H9 (cell line): ENCODE results near the gene HSPA4. TPM values are rescaled to one million over a fixed set of nuclear protein-coding genes. Genes with fewer than 3 reads are reported as not detected.

Experiments
- DNase-seq: peaks from one replicate; pipeline ENCODE4 v3.0.0-alpha.2; 2017
- H2AFZ ChIP-seq: one replicate; pipeline ENCODE4 v1.6.1; 2013; ENCODE audit warnings: mild to moderate bottlenecking, low read length, control low read depth, moderate library complexity
- H2AK5ac ChIP-seq: 2 replicates; pipeline ENCODE4 v1.6.1; 2013; ENCODE audit warnings: low read length, control low read depth, mixed read lengths; ENCODE audit not compliant: insufficient read length
- H2BK120ac ChIP-seq: one replicate; pipeline ENCODE4 v1.6.1; 2013; ENCODE audit warnings: low read depth, mild to moderate bottlenecking, low read length, control low read depth, inconsistent platforms; ENCODE audit not compliant: poor library complexity, severe bottlenecking
- H2BK12ac ChIP-seq: 2 replicates; pipeline ENCODE4 v1.6.1; 2013; ENCODE audit warnings: low read length, control low read depth, mixed read lengths, low read depth; ENCODE audit not compliant: insufficient read length
- H2BK15ac ChIP-seq: 2 replicates; pipeline ENCODE4 v1.6.1; 2013; ENCODE audit warnings: low read depth, low read length, control low read depth
- H2BK20ac ChIP-seq: one replicate; pipeline ENCODE4 v1.6.1; 2013; ENCODE audit warnings: low read depth, mild to moderate bottlenecking, low read length, control low read depth, inconsistent platforms; ENCODE audit not compliant: poor library complexity, severe bottlenecking
- H2BK5ac ChIP-seq: 2 replicates; pipeline ENCODE4 v1.6.1; 2013; ENCODE audit warnings: low read length, control low read depth, mixed read lengths; ENCODE audit not compliant: insufficient read length
- H3K14ac ChIP-seq: 2 replicates; pipeline ENCODE4 v1.6.1; 2013; ENCODE audit warnings: low read length, control low read depth; ENCODE audit not compliant: insufficient read depth
- H3K18ac ChIP-seq: 2 replicates; pipeline ENCODE4 v1.6.1; 2013; ENCODE audit warnings: low read depth, mild to moderate bottlenecking, mixed read lengths, low read length, control low read depth; ENCODE audit not compliant: insufficient read length
- H3K23ac ChIP-seq: 2 replicates; pipeline ENCODE4 v1.6.1; 2013; ENCODE audit warnings: low read length, control low read depth, mixed read lengths, low read depth; ENCODE audit not compliant: insufficient read length
- H3K23me2 ChIP-seq: 2 replicates; pipeline ENCODE4 v1.6.1; 2013; ENCODE audit warnings: low read depth, mild to moderate bottlenecking, mixed read lengths, low read length, control low read depth; ENCODE audit not compliant: insufficient read length, poor library complexity, severe bottlenecking
- H3K27ac ChIP-seq: 2 replicates; pipeline ENCODE4 v1.5.1; 2013; ENCODE audit warnings: low read length, control low read depth, mixed read lengths, low read depth; ENCODE audit not compliant: insufficient read length
- H3K27me3 ChIP-seq: 2 replicates; pipeline ENCODE4 v1.6.1; 2013; ENCODE audit warnings: low read length, control low read depth, inconsistent platforms; ENCODE audit not compliant: insufficient read depth
- H3K4ac ChIP-seq: 2 replicates; pipeline ENCODE4 v1.6.1; 2013; ENCODE audit warnings: low read depth, mild to moderate bottlenecking, control low read depth, inconsistent platforms, low read length, moderate library complexity
- H3K4me1 ChIP-seq: 2 replicates; pipeline ENCODE4 v1.6.1; 2013; ENCODE audit warnings: low read length, control low read depth, inconsistent platforms; ENCODE audit not compliant: insufficient read depth
- H3K4me2 ChIP-seq: 2 replicates; pipeline ENCODE4 v1.6.1; 2013; ENCODE audit warnings: low read length, control low read depth, mixed read lengths; ENCODE audit not compliant: insufficient read length, insufficient read depth
- H3K56ac ChIP-seq: 2 replicates; pipeline ENCODE4 v1.6.1; 2013; ENCODE audit warnings: low read depth, mild to moderate bottlenecking, mixed read lengths, low read length, control low read depth; ENCODE audit not compliant: insufficient read length
- H3K79me1 ChIP-seq: 2 replicates; pipeline ENCODE4 v1.6.1; 2013; ENCODE audit warnings: low read depth, mild to moderate bottlenecking, moderate library complexity, low read length, control low read depth, inconsistent platforms; ENCODE audit not compliant: insufficient read depth, poor library complexity, severe bottlenecking
- H3K79me2 ChIP-seq: 2 replicates; pipeline ENCODE4 v1.6.1; 2013; ENCODE audit warnings: low read length, control low read depth, inconsistent platforms; ENCODE audit not compliant: insufficient read depth
- H3K9ac ChIP-seq: 2 replicates; pipeline ENCODE4 v1.6.1; 2013; ENCODE audit warnings: low read length, control low read depth, mixed read lengths; ENCODE audit not compliant: insufficient read length; ENCODE audit errors: extremely low read depth
- H3K9me3 ChIP-seq: one replicate; pipeline ENCODE4 v1.6.1; 2013; ENCODE audit warnings: low read depth, low read length, inconsistent platforms; ENCODE audit not compliant: control insufficient read depth
- H3T11ph ChIP-seq: one replicate; pipeline ENCODE4 v1.6.1; 2013; ENCODE audit warnings: mild to moderate bottlenecking, low read length, control low read depth, inconsistent platforms
- H4K20me1 ChIP-seq: one replicate; pipeline ENCODE4 v1.6.1; 2013; ENCODE audit not compliant: control insufficient read depth, insufficient read length, insufficient read depth
- H4K5ac ChIP-seq: 2 replicates; pipeline ENCODE4 v1.6.1; 2013; ENCODE audit warnings: low read depth, mild to moderate bottlenecking, mixed read lengths, low read length, control low read depth; ENCODE audit not compliant: insufficient read length
- H4K8ac ChIP-seq: replicated peaks from 2 replicates; pipeline ENCODE4 v1.6.1; 2013; ENCODE audit warnings: low read length, control low read depth, mixed read lengths, low read depth; ENCODE audit not compliant: insufficient read length
- H4K91ac ChIP-seq: 2 replicates; pipeline ENCODE4 v1.6.1; 2013; ENCODE audit warnings: low read depth, mild to moderate bottlenecking, moderate library complexity, mixed read lengths, low read length, control low read depth; ENCODE audit not compliant: insufficient read length
- H3K27ac Mint-ChIP-seq, 3 experiments: 2 replicates in 2 of 3; 3 replicates in 1 of 3; pipeline ENCODE4 v1.8.0; 2020 to 2021; ENCODE audit warnings: mixed read lengths in 3 of 3, mild to moderate bottlenecking in 1 of 3, moderate library complexity in 1 of 3
- H3K27me3 Mint-ChIP-seq: 2 replicates; pipeline ENCODE4 v1.8.0; 2021; ENCODE audit warnings: low read depth, mild to moderate bottlenecking, moderate library complexity, mixed read lengths
- H3K36me3 Mint-ChIP-seq, 3 experiments: 2 replicates in 2 of 3; 3 replicates in 1 of 3; pipeline ENCODE4 v1.8.0; 2020 to 2021; ENCODE audit warnings: low read depth in 3 of 3, mixed read lengths in 3 of 3; ENCODE audit not compliant: insufficient read depth in 1 of 3
- H3K4me1 Mint-ChIP-seq, 2 experiments: 2 replicates each; pipeline ENCODE4 v1.8.0; 2020; ENCODE audit warnings: mixed read lengths in 2 of 2
- H3K4me3 Mint-ChIP-seq, 2 experiments: 2 replicates in 1 of 2; 3 replicates in 1 of 2; pipeline ENCODE4 v1.8.0; 2020 to 2021; ENCODE audit warnings: mild to moderate bottlenecking in 2 of 2, mixed read lengths in 2 of 2, moderate library complexity in 1 of 2
- H3K9me3 Mint-ChIP-seq, 2 experiments: 2 replicates in 1 of 2; 3 replicates in 1 of 2; pipeline ENCODE4 v1.8.0; 2020; ENCODE audit warnings: mild to moderate bottlenecking in 2 of 2, mixed read lengths in 2 of 2, moderate library complexity in 1 of 2
- WGBS: extraction: QIAGEN DNeasy Blood & Tissue Kit; methylation state at CpG from one replicate; pipeline ENCODE4 v1.1.7; 2013; ENCODE audit warnings: missing lambda C conversion rate, low lambda C conversion rate, mixed read lengths; ENCODE audit not compliant: insufficient read length; ENCODE audit errors: extremely low coverage; 5-methylcytosine and 5-hydroxymethylcytosine counted together
- total RNA-seq: library from RNA; stranded (reverse); gene quantifications from 2 replicates; pipeline ENCODE4 v1.2.1, GENCODE V29; 2021
- TF ChIP-seq, protein P1 (sequence below): fragments of 200-600 bp; sonication (generic); conservative IDR thresholded peaks from 3 replicates; pipeline ENCODE4 v1.8.0; 2021; ENCODE audit warnings: antibody characterized with exemption, mild to moderate bottlenecking

The HSPA4 gene
- total RNA-seq, 1 experiment from 2014 or later = 293 TPM

DNA sequence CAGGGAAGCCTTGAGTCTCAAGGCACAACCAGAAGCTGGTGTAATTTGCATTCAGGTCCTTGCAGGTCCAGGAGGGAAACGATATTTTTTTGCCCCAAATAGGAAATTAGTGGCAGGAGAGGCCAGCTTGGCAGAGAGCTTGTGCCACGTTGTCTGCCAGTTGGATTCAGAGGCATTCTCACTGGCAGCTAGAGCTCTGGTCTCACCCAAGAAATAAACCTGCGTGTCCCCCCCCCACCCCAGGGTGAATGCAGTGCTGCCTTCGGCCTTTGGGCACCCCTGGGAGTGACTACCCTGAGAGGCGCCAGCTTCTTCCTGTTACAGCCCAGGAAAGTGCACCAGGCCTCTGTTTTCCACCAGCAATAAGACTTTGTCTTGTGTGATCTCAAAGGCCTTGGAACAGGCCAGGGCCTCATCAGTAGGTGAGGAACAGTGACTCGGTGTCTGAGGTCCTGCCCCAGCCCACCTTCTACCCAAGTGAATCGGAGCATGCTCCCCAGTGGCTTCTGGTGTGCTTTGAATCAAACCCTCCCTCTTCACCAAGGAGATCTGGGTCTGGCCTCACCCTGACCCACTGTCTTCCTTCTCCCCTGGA is 68.4 kb downstream of the HSPA4 start:
- no CpG with 5 or more reads among the region's 7 CpGs for WGBS

More for the DNA sequence above, 68.4 kb downstream of the HSPA4 start:
- peaks cover 9 to 17% of the 10 kb centered on the region in 2 experiments for H3K4me1 Mint-ChIP-seq
- Histone ChIP-seq H4K8ac (no peak overlapping the region), H3K9ac (no peak overlapping the region), H2BK5ac (no peak overlapping the region), H3K79me2 (no peaks in the 10 kb centered on the region), H3K23ac (no peak overlapping the region), H2AFZ (no peak overlapping the region), H3K23me2 (no peaks in the 10 kb centered on the region), H4K91ac (no peak overlapping the region), H3K9me3 (no peaks in the 10 kb centered on the region), H2BK20ac (no peak overlapping the region), H3K27ac (no peak overlapping the region), H2BK15ac (no peak overlapping the region), H3K56ac (no peak overlapping the region), H3K4ac (no peak overlapping the region), H2AK5ac (no peak overlapping the region), H3K79me1 (no peaks in the 10 kb centered on the region), H2BK12ac (no peak overlapping the region), H4K5ac (no peak overlapping the region), H3T11ph (no peak overlapping the region), H3K4me2 (no peak overlapping the region), H3K18ac (no peak overlapping the region), H3K4me1 (no peaks in the 10 kb centered on the region), H3K27me3 (no peaks in the 10 kb centered on the region), H4K20me1 (no peaks in the 10 kb centered on the region), H3K14ac (no peak overlapping the region), H2BK120ac (no peak overlapping the region)
- no peaks in the 10 kb centered on the region for H3K9me3 Mint-ChIP-seq
- no peak overlapping the region; a peak in 1 of 7 replicates for H3K27ac Mint-ChIP-seq
- no peaks in the 10 kb centered on the region for H3K27me3 Mint-ChIP-seq
- TF ChIP-seq, protein P1, sequence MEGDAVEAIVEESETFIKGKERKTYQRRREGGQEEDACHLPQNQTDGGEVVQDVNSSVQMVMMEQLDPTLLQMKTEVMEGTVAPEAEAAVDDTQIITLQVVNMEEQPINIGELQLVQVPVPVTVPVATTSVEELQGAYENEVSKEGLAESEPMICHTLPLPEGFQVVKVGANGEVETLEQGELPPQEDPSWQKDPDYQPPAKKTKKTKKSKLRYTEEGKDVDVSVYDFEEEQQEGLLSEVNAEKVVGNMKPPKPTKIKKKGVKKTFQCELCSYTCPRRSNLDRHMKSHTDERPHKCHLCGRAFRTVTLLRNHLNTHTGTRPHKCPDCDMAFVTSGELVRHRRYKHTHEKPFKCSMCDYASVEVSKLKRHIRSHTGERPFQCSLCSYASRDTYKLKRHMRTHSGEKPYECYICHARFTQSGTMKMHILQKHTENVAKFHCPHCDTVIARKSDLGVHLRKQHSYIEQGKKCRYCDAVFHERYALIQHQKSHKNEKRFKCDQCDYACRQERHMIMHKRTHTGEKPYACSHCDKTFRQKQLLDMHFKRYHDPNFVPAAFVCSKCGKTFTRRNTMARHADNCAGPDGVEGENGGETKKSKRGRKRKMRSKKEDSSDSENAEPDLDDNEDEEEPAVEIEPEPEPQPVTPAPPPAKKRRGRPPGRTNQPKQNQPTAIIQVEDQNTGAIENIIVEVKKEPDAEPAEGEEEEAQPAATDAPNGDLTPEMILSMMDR = no peak
- H3K4me3 Mint-ChIP-seq = no peak overlapping the region
- DNase-seq = no peak
- no peaks in the 10 kb centered on the region for H3K36me3 Mint-ChIP-seq
